Measurements from ENCODE around the gene IL3RA.
"Not testable (repeated sequence)": the region's sequence is repeated elsewhere in the genome, so short reads cannot be mapped to it uniquely, and the experiment has no call there.

Gene IL3RA

GRCh38 chrX:1398431-1399340 lies 62.1 kb downstream of the IL3RA start:
- DNase-seq: no peak

- no peak for DNase-seq
These were observed 63.5 kb downstream of the IL3RA start for GRCh38 chrX:1400049-1400448.

GRCh38 chrX:1400742-1401471 lies 64.3 kb downstream of the IL3RA start:
- DNase-seq: no peak

- DNase-seq: no peak
These were observed 65.2 kb downstream of the IL3RA start for GRCh38 chrX:1401611-1402430.

GRCh38 chrX:1403228-1403627 lies 66.6 kb downstream of the IL3RA start:
- no peak for DNase-seq

- not testable (repeated sequence) for DNase-seq
These were observed 67.3 kb downstream of the IL3RA start for GRCh38 chrX:1403867-1404266.

GRCh38 chrX:1405769-1406168 lies 69.2 kb downstream of the IL3RA start:
- DNase-seq: not testable (repeated sequence)

- no peak for DNase-seq
These were observed 70.5 kb downstream of the IL3RA start for GRCh38 chrX:1407035-1407434.

GRCh38 chrX:1411326-1411725 lies 74.7 kb downstream of the IL3RA start:
- DNase-seq: no peak

- DNase-seq: no peak
These were observed 76.1 kb downstream of the IL3RA start for GRCh38 chrX:1412551-1413161.

GRCh38 chrX:1416327-1416784 lies 79.8 kb downstream of the IL3RA start:
- DNase-seq: no peak

- no peak for DNase-seq
These were observed 80.6 kb downstream of the IL3RA start for GRCh38 chrX:1416965-1417760.

GRCh38 chrX:1417921-1418771 lies 81.6 kb downstream of the IL3RA start:
- no peak for DNase-seq

GRCh38 chrX:1418901-1419544 lies 82.4 kb downstream of the IL3RA start:
- DNase-seq: no peak

GRCh38 chrX:1419545-1420355 lies 83.2 kb downstream of the IL3RA start:
- no peak for DNase-seq

GRCh38 chrX:1420371-1420770 lies 83.8 kb downstream of the IL3RA start:
- no peak for DNase-seq

GRCh38 chrX:1421433-1422134 lies 85.0 kb downstream of the IL3RA start:
- no peak for DNase-seq

- DNase-seq: no peak
These were observed 85.5 kb downstream of the IL3RA start for GRCh38 chrX:1422135-1422465.

All from right kidney (tissue), 1 donor.